K562 (cell line): ENCODE data around the gene CCT5. TPM values are rescaled to one million over a fixed set of nuclear protein-coding genes. Genes with fewer than 3 reads are reported as not detected.

Experiments used
- CSDE1 ChIP-seq, 2 experiments: fragments of 450-650 bp; IDR thresholded peaks; 2 replicates each; pipeline ENCODE4 v1.6.1; 2016; ENCODE audit warnings: mild to moderate bottlenecking in 1 of 2
- CTCFL ChIP-seq: IDR thresholded peaks from 2 replicates; pipeline ENCODE4 v1.6.1; 2011; ENCODE audit warnings: borderline replicate concordance, low read depth, mild to moderate bottlenecking, moderate library complexity, low read length; ENCODE audit not compliant: insufficient read depth, poor library complexity, severe bottlenecking
- EGR1 ChIP-seq: fragments of 450-650 bp; conservative IDR thresholded peaks from 2 replicates; pipeline ENCODE4 v1.6.1; 2017; ENCODE audit warnings: mild to moderate bottlenecking
- ESRRA ChIP-seq: fragments of 450-650 bp; IDR thresholded peaks from 2 replicates; pipeline ENCODE4 v1.6.1; 2014; ENCODE audit warnings: low read depth, mild to moderate bottlenecking, moderate library complexity, borderline replicate concordance
- HES1 ChIP-seq: fragments of 450-650 bp; IDR thresholded peaks from 2 replicates; pipeline ENCODE4 v1.6.1; 2016; ENCODE audit warnings: low read depth, mild to moderate bottlenecking, moderate library complexity
- MIER1 ChIP-seq: fragments of 450-650 bp; IDR thresholded peaks from 2 replicates; pipeline ENCODE4 v1.6.1; 2016; ENCODE audit warnings: antibody characterized with exemption, mild to moderate bottlenecking, low read depth
- POU5F1 ChIP-seq: fragments of 150-350 bp; IDR thresholded peaks from 2 replicates; pipeline ENCODE4 v1.6.1; 2014; ENCODE audit warnings: borderline replicate concordance, low read length, low read depth, mild to moderate bottlenecking; ENCODE audit not compliant: partially characterized antibody
- ZFP30 ChIP-seq: fragments of 250-450 bp; sonication (Bioruptor Pico); IDR thresholded peaks from 2 replicates; pipeline ENCODE4 v1.8.0; 2022; ENCODE audit warnings: moderate library complexity, mild to moderate bottlenecking, inconsistent platforms, borderline replicate concordance
- ZNF316 ChIP-seq: fragments of 450-650 bp; IDR thresholded peaks from 2 replicates; pipeline ENCODE4 v1.6.1; 2016
- polyA plus RNA-seq, 8 experiments: library from polyadenylated mRNA; depleted of rRNA in 4 of 8; stranded (reverse) in 5 of 8; unstranded in 3 of 8; fragments of >200 nt; fragmentation: Nextera tagmentation in 2 of 8; fragmentation: Illumina TruSeq in 1 of 8; extraction: Ambion mirVana in 2 of 8; extraction: Trizol in 1 of 8; gene quantifications; 2 replicates each; pipeline versions ENCODE4 v1.2.1 to v1.2.3, GENCODE V29; 2011 to 2014; ENCODE audit warnings: inconsistent platforms in 1 of 8, missing spikeins in 1 of 8
- total RNA-seq, 7 experiments: library from RNA; depleted of rRNA in 6 of 7; stranded (reverse); fragments of >200 nt in 6 of 7; fragmentation: Illumina TruSeq in 2 of 7; extraction: Trizol in 2 of 7; gene quantifications; 2 replicates each; pipeline versions ENCODE4 v1.2.1 to v1.2.3, GENCODE V29; 2011 to 2021; ENCODE audit warnings: low replicate concordance in 1 of 7
- TF ChIP-seq, protein P1 (sequence below), 2 experiments: fragments of 450-650 bp; IDR thresholded peaks; 2 replicates each; pipeline ENCODE4 v1.6.1; 2016
- TF ChIP-seq, protein P2 (sequence below): sonication (generic); formaldehyde crosslinking; IDR thresholded peaks from 2 replicates; pipeline ENCODE4 v1.8.0; 2022; ENCODE audit warnings: mild to moderate bottlenecking, missing genetic modification reagents
- TF ChIP-seq, protein P3 (sequence below): fragments of 450-650 bp; conservative IDR thresholded peaks from 2 replicates; pipeline ENCODE4 v1.6.1; 2016; ENCODE audit warnings: missing genetic modification characterization, low read depth, mild to moderate bottlenecking, control low read depth, missing compliant biosample characterization
- TF ChIP-seq, protein P4 (sequence below): sonication (generic); formaldehyde crosslinking; IDR thresholded peaks from 2 replicates; pipeline ENCODE4 v1.8.0; 2022; ENCODE audit warnings: missing genetic modification reagents, mild to moderate bottlenecking, moderate library complexity, borderline replicate concordance
- TF ChIP-seq, protein P5 (sequence below): fragments of 250-450 bp; sonication (Bioruptor Pico); IDR thresholded peaks from 2 replicates; pipeline ENCODE4 v1.9.0; 2021; ENCODE audit warnings: mild to moderate bottlenecking
- TF ChIP-seq, protein P6 (sequence below): IDR thresholded peaks from 2 replicates; pipeline ENCODE4 v1.6.1; 2014; ENCODE audit warnings: antibody characterized with exemption

CCT5 gene
- total and polyA plus RNA-seq, 9 of the 15 experiments (the other 6 are each of a cell fraction or from before 2014, with no cell fraction given) = 782 to 1,606 (median 1,153) TPM

DNA sequence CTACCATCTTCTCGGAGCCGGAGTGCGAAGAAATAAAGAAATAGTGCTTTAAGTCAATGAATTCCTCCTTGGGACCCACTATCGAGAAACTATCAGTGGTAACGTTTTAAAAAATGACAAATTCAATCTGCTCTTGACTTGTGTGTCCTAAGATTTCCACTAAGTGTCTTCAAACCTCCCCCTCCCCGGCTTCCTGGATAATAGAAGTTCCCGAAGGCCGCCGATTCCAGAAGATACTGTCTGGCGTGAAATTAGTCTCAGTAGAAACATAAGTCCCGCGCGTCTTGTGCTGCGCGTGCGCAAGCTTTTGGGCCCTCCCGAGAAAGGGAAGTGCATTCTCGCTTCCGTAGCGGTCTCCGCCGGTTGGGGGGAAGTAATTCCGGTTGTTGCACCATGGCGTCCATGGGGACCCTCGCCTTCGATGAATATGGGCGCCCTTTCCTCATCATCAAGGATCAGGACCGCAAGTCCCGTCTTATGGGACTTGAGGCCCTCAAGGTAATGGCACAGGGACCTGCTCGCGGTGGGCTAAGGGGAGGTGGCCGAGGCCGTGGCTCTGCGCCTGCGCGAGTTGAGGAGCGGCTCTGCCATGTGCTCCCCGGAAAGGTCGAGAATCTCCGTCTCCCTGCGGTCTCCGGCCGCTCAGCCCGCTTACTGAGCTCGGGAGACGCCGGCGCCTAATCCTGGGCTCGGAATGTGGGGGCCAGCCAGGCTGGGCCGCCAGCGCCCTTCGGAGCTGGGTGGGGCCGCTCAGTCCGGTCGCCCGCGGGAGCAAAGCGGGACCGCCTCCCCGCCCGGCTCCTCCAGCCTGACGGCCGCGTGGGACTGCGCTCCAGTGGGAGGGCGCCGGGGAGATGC lies at the start of gene CCT5 (continued):
- TF ChIP-seq, protein P1, sequence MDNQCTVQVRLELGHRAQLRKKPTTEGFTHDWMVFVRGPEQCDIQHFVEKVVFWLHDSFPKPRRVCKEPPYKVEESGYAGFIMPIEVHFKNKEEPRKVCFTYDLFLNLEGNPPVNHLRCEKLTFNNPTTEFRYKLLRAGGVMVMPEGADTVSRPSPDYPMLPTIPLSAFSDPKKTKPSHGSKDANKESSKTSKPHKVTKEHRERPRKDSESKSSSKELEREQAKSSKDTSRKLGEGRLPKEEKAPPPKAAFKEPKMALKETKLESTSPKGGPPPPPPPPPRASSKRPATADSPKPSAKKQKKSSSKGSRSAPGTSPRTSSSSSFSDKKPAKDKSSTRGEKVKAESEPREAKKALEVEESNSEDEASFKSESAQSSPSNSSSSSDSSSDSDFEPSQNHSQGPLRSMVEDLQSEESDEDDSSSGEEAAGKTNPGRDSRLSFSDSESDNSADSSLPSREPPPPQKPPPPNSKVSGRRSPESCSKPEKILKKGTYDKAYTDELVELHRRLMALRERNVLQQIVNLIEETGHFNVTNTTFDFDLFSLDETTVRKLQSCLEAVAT (IDR thresholded peaks at IDR 0.05) = no peak
- TF ChIP-seq, protein P2, sequence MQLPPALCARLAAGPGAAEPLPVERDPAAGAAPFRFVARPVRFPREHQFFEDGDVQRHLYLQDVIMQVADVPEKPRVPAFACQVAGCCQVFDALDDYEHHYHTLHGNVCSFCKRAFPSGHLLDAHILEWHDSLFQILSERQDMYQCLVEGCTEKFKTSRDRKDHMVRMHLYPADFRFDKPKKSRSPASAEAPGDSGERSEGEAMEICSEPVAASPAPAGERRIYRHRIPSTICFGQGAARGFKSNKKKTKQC (CRISPR knock-in tag) = peak; percentile 91
- TF ChIP-seq, protein P3, sequence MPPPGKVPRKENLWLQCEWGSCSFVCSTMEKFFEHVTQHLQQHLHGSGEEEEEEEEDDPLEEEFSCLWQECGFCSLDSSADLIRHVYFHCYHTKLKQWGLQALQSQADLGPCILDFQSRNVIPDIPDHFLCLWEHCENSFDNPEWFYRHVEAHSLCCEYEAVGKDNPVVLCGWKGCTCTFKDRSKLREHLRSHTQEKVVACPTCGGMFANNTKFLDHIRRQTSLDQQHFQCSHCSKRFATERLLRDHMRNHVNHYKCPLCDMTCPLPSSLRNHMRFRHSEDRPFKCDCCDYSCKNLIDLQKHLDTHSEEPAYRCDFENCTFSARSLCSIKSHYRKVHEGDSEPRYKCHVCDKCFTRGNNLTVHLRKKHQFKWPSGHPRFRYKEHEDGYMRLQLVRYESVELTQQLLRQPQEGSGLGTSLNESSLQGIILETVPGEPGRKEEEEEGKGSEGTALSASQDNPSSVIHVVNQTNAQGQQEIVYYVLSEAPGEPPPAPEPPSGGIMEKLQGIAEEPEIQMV (tag) = no peak
- TF ChIP-seq, protein P4, sequence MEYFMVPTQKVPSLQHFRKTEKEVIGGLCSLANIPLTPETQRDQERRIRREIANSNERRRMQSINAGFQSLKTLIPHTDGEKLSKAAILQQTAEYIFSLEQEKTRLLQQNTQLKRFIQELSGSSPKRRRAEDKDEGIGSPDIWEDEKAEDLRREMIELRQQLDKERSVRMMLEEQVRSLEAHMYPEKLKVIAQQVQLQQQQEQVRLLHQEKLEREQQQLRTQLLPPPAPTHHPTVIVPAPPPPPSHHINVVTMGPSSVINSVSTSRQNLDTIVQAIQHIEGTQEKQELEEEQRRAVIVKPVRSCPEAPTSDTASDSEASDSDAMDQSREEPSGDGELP (CRISPR knock-in tag) = peak; percentile 83
- no peak for TF ChIP-seq POU5F1
- no peak; the same call in 1 of the 2 replicates for TF ChIP-seq ZNF316
- TF ChIP-seq, protein P5, sequence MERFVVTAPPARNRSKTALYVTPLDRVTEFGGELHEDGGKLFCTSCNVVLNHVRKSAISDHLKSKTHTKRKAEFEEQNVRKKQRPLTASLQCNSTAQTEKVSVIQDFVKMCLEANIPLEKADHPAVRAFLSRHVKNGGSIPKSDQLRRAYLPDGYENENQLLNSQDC = no peak; the same call in 1 of the 2 replicates
- TF ChIP-seq, protein P6, sequence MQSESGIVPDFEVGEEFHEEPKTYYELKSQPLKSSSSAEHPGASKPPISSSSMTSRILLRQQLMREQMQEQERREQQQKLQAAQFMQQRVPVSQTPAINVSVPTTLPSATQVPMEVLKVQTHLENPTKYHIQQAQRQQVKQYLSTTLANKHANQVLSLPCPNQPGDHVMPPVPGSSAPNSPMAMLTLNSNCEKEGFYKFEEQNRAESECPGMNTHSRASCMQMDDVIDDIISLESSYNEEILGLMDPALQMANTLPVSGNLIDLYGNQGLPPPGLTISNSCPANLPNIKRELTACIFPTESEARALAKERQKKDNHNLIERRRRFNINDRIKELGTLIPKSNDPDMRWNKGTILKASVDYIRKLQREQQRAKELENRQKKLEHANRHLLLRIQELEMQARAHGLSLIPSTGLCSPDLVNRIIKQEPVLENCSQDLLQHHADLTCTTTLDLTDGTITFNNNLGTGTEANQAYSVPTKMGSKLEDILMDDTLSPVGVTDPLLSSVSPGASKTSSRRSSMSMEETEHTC = no peak
- peak; percentile 65; the same call in 1 of the 2 replicates for TF ChIP-seq EGR1
- no peak for TF ChIP-seq CSDE1 (IDR thresholded peaks at IDR 0.05)
- peak; percentile 45; the same call in 1 of the 2 replicates for TF ChIP-seq ESRRA
- TF ChIP-seq HES1 = peak; percentile 25; the same call in 1 of the 2 replicates
- TF ChIP-seq MIER1 = no peak
- TF ChIP-seq CTCFL = no peak
- TF ChIP-seq ZFP30 = no peak
